HEK293 (cell line): ENCODE data around the gene TNC.

Source experiments
- PRDM10 ChIP-seq: fragments of 450-650 bp; formaldehyde crosslinking; IDR thresholded peaks from 2 replicates; pipeline ENCODE4 v1.5.1; 2016; ENCODE audit warnings: missing biosample characterization, missing genetic modification characterization
- ZNF114 ChIP-seq: fragments of 450-650 bp; formaldehyde crosslinking; IDR thresholded peaks from 2 replicates; pipeline ENCODE4 v1.5.0; 2017; ENCODE audit warnings: missing biosample characterization, missing genetic modification characterization
- ZNF350 ChIP-seq: fragments of 450-650 bp; formaldehyde crosslinking; IDR thresholded peaks from 2 replicates; pipeline ENCODE4 v1.5.0; 2017; ENCODE audit warnings: missing biosample characterization, mild to moderate bottlenecking, missing genetic modification characterization
- ZNF423 ChIP-seq: fragments of 450-650 bp; formaldehyde crosslinking; IDR thresholded peaks from 2 replicates; pipeline ENCODE4 v1.5.1; 2016; ENCODE audit warnings: missing biosample characterization, missing genetic modification characterization
- ZNF529 ChIP-seq: fragments of 450-650 bp; formaldehyde crosslinking; IDR thresholded peaks from 2 replicates; pipeline ENCODE4 v1.5.1; 2017; ENCODE audit warnings: missing genetic modification characterization, missing biosample characterization; ENCODE audit not compliant: insufficient replicate concordance
- ZNF626 ChIP-seq: fragments of 450-650 bp; sonication (Bioruptor Pico); formaldehyde crosslinking; IDR thresholded peaks from 2 replicates; pipeline ENCODE4 v1.5.1; 2018; ENCODE audit warnings: missing biosample characterization, missing genetic modification characterization, inconsistent platforms
- ZNF629 ChIP-seq: fragments of 450-650 bp; formaldehyde crosslinking; IDR thresholded peaks from 2 replicates; pipeline ENCODE4 v1.5.1; 2017; ENCODE audit warnings: missing biosample characterization, missing genetic modification characterization
- TF ChIP-seq, protein P1 (sequence below): fragments of 450-650 bp; formaldehyde crosslinking; IDR thresholded peaks from 2 replicates; pipeline ENCODE4 v1.5.1; 2016; ENCODE audit warnings: missing biosample characterization, missing genetic modification characterization, borderline replicate concordance
- TF ChIP-seq, protein P2 (sequence below): fragments of 450-650 bp; formaldehyde crosslinking; IDR thresholded peaks from 2 replicates; pipeline ENCODE4 v1.5.1; 2016; ENCODE audit warnings: missing biosample characterization, missing genetic modification characterization

- TF ChIP-seq ZNF350 (tag by site-specific recombination) = no peak
- no peak for TF ChIP-seq ZNF529 (tag by site-specific recombination)
- no peak for TF ChIP-seq ZNF114 (tag by site-specific recombination)
- no peak for TF ChIP-seq ZNF626 (tag by site-specific recombination)
- no peak for TF ChIP-seq ZNF629 (tag by site-specific recombination)
- TF ChIP-seq, protein P1, sequence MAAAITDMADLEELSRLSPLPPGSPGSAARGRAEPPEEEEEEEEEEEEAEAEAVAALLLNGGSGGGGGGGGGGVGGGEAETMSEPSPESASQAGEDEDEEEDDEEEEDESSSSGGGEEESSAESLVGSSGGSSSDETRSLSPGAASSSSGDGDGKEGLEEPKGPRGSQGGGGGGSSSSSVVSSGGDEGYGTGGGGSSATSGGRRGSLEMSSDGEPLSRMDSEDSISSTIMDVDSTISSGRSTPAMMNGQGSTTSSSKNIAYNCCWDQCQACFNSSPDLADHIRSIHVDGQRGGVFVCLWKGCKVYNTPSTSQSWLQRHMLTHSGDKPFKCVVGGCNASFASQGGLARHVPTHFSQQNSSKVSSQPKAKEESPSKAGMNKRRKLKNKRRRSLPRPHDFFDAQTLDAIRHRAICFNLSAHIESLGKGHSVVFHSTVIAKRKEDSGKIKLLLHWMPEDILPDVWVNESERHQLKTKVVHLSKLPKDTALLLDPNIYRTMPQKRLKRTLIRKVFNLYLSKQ (tag by site-specific recombination) = no peak
- TF ChIP-seq, protein P2, sequence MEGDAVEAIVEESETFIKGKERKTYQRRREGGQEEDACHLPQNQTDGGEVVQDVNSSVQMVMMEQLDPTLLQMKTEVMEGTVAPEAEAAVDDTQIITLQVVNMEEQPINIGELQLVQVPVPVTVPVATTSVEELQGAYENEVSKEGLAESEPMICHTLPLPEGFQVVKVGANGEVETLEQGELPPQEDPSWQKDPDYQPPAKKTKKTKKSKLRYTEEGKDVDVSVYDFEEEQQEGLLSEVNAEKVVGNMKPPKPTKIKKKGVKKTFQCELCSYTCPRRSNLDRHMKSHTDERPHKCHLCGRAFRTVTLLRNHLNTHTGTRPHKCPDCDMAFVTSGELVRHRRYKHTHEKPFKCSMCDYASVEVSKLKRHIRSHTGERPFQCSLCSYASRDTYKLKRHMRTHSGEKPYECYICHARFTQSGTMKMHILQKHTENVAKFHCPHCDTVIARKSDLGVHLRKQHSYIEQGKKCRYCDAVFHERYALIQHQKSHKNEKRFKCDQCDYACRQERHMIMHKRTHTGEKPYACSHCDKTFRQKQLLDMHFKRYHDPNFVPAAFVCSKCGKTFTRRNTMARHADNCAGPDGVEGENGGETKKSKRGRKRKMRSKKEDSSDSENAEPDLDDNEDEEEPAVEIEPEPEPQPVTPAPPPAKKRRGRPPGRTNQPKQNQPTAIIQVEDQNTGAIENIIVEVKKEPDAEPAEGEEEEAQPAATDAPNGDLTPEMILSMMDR (tag by site-specific recombination) = no peak
- TF ChIP-seq ZNF423 (tag by site-specific recombination) = no peak
- TF ChIP-seq PRDM10 (tag by site-specific recombination) = no peak
These were observed 33.2 kb downstream of the TNC start for GRCh38 chr9:115084709-115085108.
